ENCODE data around the gene LIPM. TPM values are rescaled to one million over a fixed set of nuclear protein-coding genes. Genes with fewer than 3 reads are reported as not detected.

The LIPM gene
- total RNA-seq, 2 donors from 2014 or later, result 0.67 to 0.83 TPM

DNA sequence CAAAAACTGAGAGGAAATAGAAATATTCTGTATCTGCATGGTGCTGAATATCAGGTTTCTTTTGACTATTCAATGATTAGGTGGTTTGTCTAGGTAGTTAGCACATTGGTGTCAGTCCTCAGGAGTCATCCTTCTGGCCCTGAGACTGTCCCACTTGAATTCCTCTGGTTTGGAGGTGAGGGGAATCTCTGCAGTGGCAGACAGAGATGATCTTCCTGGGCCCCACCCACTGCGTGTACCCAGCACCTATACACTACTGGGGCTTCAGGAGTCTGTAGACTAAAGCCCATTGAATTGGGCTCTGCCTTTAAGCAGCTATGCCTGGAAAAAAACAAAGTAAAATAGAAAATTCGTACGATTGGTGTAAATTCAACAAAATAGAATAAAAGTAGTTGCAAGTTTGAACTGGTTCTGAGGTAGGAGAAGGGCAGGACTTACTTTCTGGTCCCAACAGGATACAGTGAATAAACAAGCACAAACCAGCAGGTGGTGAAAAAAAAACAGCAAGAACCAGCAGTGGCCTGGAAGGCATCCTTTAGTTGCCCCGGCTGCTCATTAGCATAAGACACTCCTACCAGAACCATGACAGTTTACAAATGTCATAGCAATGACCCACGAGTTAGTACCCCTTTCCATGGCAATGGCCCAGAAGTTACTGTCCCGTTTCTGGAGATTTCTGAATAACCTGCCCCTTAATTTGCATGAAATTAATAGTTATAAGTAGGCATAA, 1.7 kb downstream of the LIPM start:
- no peaks in the 10 kb centered on the region for H3K27me3 ChIP-seq
- no peak overlapping the region for H3K27ac ChIP-seq
- no peaks in the 10 kb centered on the region for H3K36me3 ChIP-seq

DNA sequence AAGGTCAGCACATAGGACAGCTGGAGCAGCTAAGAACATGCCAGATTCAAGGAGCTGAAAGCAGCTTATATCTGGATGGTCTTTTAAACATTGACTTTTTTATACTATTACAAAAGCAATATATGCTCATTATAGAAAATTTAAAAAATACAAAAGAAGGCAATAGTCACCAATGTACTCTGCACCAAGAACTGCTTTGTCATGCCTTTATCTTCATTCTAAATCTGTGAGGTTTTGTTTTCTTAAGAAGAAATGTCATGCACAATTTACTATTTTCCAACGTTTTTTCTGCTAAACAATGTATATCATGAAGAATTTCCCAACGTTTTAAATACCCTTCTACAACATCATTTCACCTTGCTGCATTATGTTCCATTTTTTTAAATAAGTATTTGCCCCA, 2.8 kb downstream of the LIPM start:
- DNase-seq (ENCODE audit: low spot score), result no peak
- Histone ChIP-seq H3K36me3 (no peaks in the 10 kb centered on the region), H3K9me3 (no peaks in the 10 kb centered on the region), H3K4me3 (no peak overlapping the region), H3K27me3 (no peaks in the 10 kb centered on the region), H3K4me1 (no peaks in the 10 kb centered on the region), H3K27ac (no peak overlapping the region)
- no peak for TF ChIP-seq CTCF (IDR thresholded peaks at IDR 0.05)

More for the DNA sequence above, 1.7 kb downstream of the LIPM start:
- Histone ChIP-seq H3K9me3 (no peaks in the 10 kb centered on the region), H3K4me3 (no peak overlapping the region), H3K4me1 (no peaks in the 10 kb centered on the region)
- TF ChIP-seq CTCF (IDR thresholded peaks at IDR 0.05), result no peak
- DNase-seq (ENCODE audit: low spot score), result no peak

DNA sequence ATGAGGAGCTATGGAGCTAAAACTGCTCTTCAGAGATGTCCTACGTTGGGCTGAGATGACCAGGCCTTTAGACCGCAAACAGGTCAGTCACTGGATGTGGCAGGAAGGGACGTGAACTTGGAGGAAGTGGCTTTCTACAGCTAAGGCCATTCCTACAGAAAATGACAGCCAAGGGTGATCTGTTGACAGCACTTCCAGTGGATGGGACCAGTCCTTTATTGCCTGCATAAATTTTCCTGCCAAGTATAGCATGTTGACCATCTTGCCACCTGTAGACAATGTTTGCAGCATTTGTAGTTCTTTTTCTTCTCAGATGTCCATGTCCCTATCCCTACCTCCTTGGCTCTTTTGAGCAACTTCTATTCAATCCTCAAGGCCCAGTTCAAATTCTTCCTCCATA, 3.4 kb downstream of the LIPM start:
- H3K4me1 ChIP-seq, result no peaks in the 10 kb centered on the region
- H3K9me3 ChIP-seq, result no peaks in the 10 kb centered on the region
- H3K4me3 ChIP-seq, result no peak overlapping the region
- DNase-seq (ENCODE audit: low spot score), result no peak
- no peak for TF ChIP-seq CTCF (IDR thresholded peaks at IDR 0.05)
- no peaks in the 10 kb centered on the region for H3K27me3 ChIP-seq
- H3K27ac ChIP-seq, result no peak overlapping the region
- no peaks in the 10 kb centered on the region for H3K36me3 ChIP-seq

DNA sequence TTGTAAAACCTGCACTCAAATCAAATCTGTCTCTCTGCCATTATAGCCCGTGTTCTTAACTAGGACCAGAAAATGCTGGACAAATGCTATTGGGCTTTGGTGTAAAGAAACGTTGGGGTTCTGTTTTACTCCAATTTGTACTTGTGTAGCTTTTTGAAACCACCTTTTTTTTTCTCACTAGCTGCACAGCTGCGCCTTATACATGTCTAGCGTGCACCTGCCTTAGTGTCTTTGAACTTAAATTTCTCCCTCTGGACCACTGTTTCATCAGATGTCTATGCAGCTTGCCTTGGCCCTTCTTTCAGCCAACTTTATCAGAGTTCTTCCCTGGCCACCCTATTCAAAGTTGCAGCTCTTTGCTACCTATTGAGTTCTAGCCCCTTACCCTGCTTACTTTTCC, 7.1 kb downstream of the LIPM start:
- no peaks in the 10 kb centered on the region for H3K4me1 ChIP-seq
- no peak overlapping the region for H3K4me3 ChIP-seq
- no peak overlapping the region for H3K27ac ChIP-seq
- no peaks in the 10 kb centered on the region for H3K27me3 ChIP-seq
- DNase-seq (ENCODE audit: low spot score), result no peak
- H3K36me3 ChIP-seq, result no peaks in the 10 kb centered on the region
- no peaks in the 10 kb centered on the region for H3K9me3 ChIP-seq
- TF ChIP-seq CTCF (IDR thresholded peaks at IDR 0.05), result no peak

GRCh38 chr10:88810196-88810961, 7.8 kb downstream of the LIPM start:
- H3K4me1 ChIP-seq, result no peaks in the 10 kb centered on the region

More at GRCh38 chr10:88810196-88810961, 7.8 kb downstream of the LIPM start:
- DNase-seq (ENCODE audit: low spot score), result no peak
- H3K9me3 ChIP-seq, result no peaks in the 10 kb centered on the region
- H3K27me3 ChIP-seq, result no peaks in the 10 kb centered on the region
- peak; percentile 54 to 67 for TF ChIP-seq CTCF (IDR thresholded peaks at IDR 0.05)
- no peak overlapping the region for H3K4me3 ChIP-seq
- no peaks in the 10 kb centered on the region for H3K36me3 ChIP-seq
- no peak overlapping the region for H3K27ac ChIP-seq

All from right atrium auricular region (tissue), 2 donors.